ENCODE measurements around the gene SLC35A4. TPM values are rescaled to one million over a fixed set of nuclear protein-coding genes. Genes with fewer than 3 reads are reported as not detected.

SLC35A4 gene
- total RNA-seq, 2 experiments from 2014 or later = 72.9 to 73.6 TPM

DNA sequence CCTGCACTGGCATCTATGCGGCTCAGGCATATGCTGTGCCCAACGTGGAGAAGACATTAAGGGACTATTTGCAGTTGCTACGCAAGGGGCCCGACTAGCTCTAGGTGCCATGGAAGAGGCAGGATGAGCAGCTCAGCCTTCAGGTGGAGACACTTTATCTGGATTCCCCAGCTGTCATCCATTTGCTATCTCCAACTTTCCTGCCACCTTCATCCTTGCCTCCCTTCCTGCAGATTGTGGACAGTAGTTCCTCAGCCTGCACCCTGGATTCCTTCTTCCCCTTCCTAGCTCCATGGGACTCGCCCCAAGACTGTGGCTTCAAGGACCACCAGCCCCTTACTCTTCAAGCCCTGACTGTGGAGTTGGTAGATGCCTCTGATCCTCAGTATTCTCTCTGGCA lies 2.0 kb downstream of the SLC35A4 start:
- intact Hi-C loops (cut with micrococcal nuclease) = loop anchor here (10.0 kb wide), 1 partner anchor 138 kb away; the partner anchor contains the start of gene ZMAT2
- Mint-ChIP-seq H3K4me3 (no peak overlapping the region), H3K4me1 (ENCODE audit: low read depth) (peaks cover 58% of the 10 kb centered on the region), H3K27ac (peak overlapping the region; percentile 3), H3K9me3 (no peaks in the 10 kb centered on the region), H3K36me3 (ENCODE audit: low read depth) (peaks cover 34% of the 10 kb centered on the region), H3K27me3 (no peaks in the 10 kb centered on the region)
- TF ChIP-seq, protein P1, sequence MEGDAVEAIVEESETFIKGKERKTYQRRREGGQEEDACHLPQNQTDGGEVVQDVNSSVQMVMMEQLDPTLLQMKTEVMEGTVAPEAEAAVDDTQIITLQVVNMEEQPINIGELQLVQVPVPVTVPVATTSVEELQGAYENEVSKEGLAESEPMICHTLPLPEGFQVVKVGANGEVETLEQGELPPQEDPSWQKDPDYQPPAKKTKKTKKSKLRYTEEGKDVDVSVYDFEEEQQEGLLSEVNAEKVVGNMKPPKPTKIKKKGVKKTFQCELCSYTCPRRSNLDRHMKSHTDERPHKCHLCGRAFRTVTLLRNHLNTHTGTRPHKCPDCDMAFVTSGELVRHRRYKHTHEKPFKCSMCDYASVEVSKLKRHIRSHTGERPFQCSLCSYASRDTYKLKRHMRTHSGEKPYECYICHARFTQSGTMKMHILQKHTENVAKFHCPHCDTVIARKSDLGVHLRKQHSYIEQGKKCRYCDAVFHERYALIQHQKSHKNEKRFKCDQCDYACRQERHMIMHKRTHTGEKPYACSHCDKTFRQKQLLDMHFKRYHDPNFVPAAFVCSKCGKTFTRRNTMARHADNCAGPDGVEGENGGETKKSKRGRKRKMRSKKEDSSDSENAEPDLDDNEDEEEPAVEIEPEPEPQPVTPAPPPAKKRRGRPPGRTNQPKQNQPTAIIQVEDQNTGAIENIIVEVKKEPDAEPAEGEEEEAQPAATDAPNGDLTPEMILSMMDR (IDR thresholded peaks at IDR 0.05) = no peak
- DNase-seq = no peak
- ChIA-PET POLR2A (interaction anchor here (1.0 to 5.9 kb wide), 4 partner anchors 10 to 66 kb away, joined by 3 to 38 read pairs (median 4); partner anchors contain the start of gene EIF4EBP3), CTCF (interaction anchor here (0.7 to 2.6 kb wide), 2 partner anchors 69 to 119 kb away, joined by 3 to 12 read pairs; no protein-coding TSS in a partner anchor)
- no peak for ATAC-seq

DNA sequence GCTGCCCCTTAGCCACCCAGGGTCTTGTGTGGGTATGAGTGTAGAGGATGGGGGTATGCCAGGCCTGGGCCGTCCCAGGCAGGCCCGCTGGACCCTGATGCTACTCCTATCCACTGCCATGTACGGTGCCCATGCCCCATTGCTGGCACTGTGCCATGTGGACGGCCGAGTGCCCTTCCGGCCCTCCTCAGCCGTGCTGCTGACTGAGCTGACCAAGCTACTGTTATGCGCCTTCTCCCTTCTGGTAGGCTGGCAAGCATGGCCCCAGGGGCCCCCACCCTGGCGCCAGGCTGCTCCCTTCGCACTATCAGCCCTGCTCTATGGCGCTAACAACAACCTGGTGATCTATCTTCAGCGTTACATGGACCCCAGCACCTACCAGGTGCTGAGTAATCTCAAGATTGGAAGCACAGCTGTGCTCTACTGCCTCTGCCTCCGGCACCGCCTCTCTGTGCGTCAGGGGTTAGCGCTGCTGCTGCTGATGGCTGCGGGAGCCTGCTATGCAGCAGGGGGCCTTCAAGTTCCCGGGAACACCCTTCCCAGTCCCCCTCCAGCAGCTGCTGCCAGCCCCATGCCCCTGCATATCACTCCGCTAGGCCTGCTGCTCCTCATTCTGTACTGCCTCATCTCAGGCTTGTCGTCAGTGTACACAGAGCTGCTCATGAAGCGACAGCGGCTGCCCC lies 2.6 kb downstream of the SLC35A4 start:
- Mint-ChIP-seq H3K36me3 (ENCODE audit: low read depth) (peaks cover 34% of the 10 kb centered on the region), H3K4me3 (no peak overlapping the region), H3K27me3 (no peaks in the 10 kb centered on the region), H3K4me1 (ENCODE audit: low read depth) (peaks cover 58% of the 10 kb centered on the region), H3K27ac (peak overlapping the region; percentile 18), H3K9me3 (no peaks in the 10 kb centered on the region)
- ATAC-seq = no peak
- DNase-seq = no peak
- POLR2A ChIA-PET = interaction anchor here (1.0 to 1.4 kb wide), 3 partner anchors 9 to 65 kb away, joined by 3 to 6 read pairs (median 3); no protein-coding TSS in a partner anchor
- intact Hi-C loops (cut with micrococcal nuclease) = loop anchor here (10.0 kb wide), 1 partner anchor 138 kb away; the partner anchor contains the start of gene ZMAT2
- CTCF ChIA-PET = interaction anchor here (0.7 to 2.6 kb wide), 2 partner anchors 68 to 120 kb away, joined by 3 to 12 read pairs; no protein-coding TSS in a partner anchor
- TF ChIP-seq, protein P1 (IDR thresholded peaks at IDR 0.05) = no peak

- Mint-ChIP-seq H3K9me3 (no peaks in the 10 kb centered on the region), H3K27me3 (no peaks in the 10 kb centered on the region), H3K36me3 (ENCODE audit: low read depth) (peaks cover 34% of the 10 kb centered on the region), H3K27ac (peak overlapping the region; percentile 43), H3K4me3 (no peak overlapping the region), H3K4me1 (ENCODE audit: low read depth) (peaks cover 53% of the 10 kb centered on the region)
- intact Hi-C loops (cut with micrococcal nuclease) = loop anchor here (10.0 kb wide), 1 partner anchor 137 kb away; the partner anchor contains the start of gene ZMAT2
- ChIA-PET CTCF (no interaction called here), POLR2A (interaction anchor here (1.1 to 1.4 kb wide), 2 partner anchors 9 to 65 kb away, joined by 3 to 6 read pairs; no protein-coding TSS in a partner anchor)
- ATAC-seq (no peak), DNase-seq (no peak)
- TF ChIP-seq, protein P1 (IDR thresholded peaks at IDR 0.05) = no peak
Observed at GRCh38 chr5:140567871-140568270, 3.2 kb downstream of the SLC35A4 start.

- Mint-ChIP-seq H3K36me3 (ENCODE audit: low read depth) (peaks cover 34% of the 10 kb centered on the region), H3K4me3 (no peak overlapping the region), H3K27me3 (no peaks in the 10 kb centered on the region), H3K4me1 (ENCODE audit: low read depth) (peaks cover 49% of the 10 kb centered on the region), H3K27ac (peak overlapping the region; percentile 92), H3K9me3 (no peaks in the 10 kb centered on the region)
- ChIA-PET POLR2A (interaction anchor here (0.6 to 1.1 kb wide), 3 partner anchors 16 to 404 kb away, joined by 3 read pairs; no protein-coding TSS in a partner anchor), CTCF (interaction anchor here (1.0 to 1.7 kb wide), 4 partner anchors 66 to 210 kb away, joined by 3 to 7 read pairs (median 4); no protein-coding TSS in a partner anchor)
- intact Hi-C loops (cut with micrococcal nuclease) = loop anchor here (10.0 kb wide), 1 partner anchor 136 kb away; the partner anchor contains the start of gene ZMAT2
- no peak for ATAC-seq
- TF ChIP-seq, protein P1 (IDR thresholded peaks at IDR 0.05) = no peak
- DNase-seq = no peak
Observed at GRCh38 chr5:140568443-140569063, 3.9 kb downstream of the SLC35A4 start.

All from activated CD8-positive, alpha-beta T cell treated with anti-CD3 and anti-CD28 coated beads for 36 hours (primary cell).